A549 (cell line): Measurements from ENCODE around the gene KCND1. TPM values are rescaled to one million over a fixed set of nuclear protein-coding genes. Genes with fewer than 3 reads are reported as not detected.

Experiments used
- ATAC-seq, 2 experiments: fragments of 200-7000 bp in 1 of 2; fragments of >200 bp in 1 of 2; cut with Nextera tagmentation in 1 of 2; cut with Tn5 transposase in 1 of 2; 3 replicates each; pipeline versions ENCODE4 v1.8.0 to v1.9.1; 2018 to 2020; ENCODE audit warnings: mild to moderate bottlenecking in 1 of 2, moderate library complexity in 1 of 2
- CTCF ChIA-PET: fragments of 300-600 bp; sonication (Branson Sonifier 250); formaldehyde crosslinking; extraction: SDS; loops from one replicate; lab custom pipeline; 2021; ENCODE audit warnings: antibody characterized with exemption, inconsistent platforms; lab: Yijun Ruan, JAX
- POLR2A ChIA-PET: fragments of 350-600 bp; formaldehyde crosslinking; extraction: SDS; loops from one replicate; lab custom pipeline; 2021; ENCODE audit warnings: antibody characterized with exemption, inconsistent platforms; lab: Yijun Ruan, JAX
- DNase-seq, 2 experiments: peaks; one replicate each; pipeline versions ENCODE4 v3.0.0 to v3.0.0-alpha.2; 2011 to 2016; ENCODE audit warnings: low read depth in 1 of 2, low spot score in 1 of 2
- FAIRE-seq: peaks from 2 replicates; lab custom pipeline; 2011; peaks lifted over from hg19 to GRCh38; lab: Jason Lieb, UNC
- H3K27ac ChIP-seq, 2 experiments: fragments of >200 bp; sonication (Bioruptor Twin); formaldehyde crosslinking; 3 replicates each; pipeline ENCODE4 v1.5.1; 2016 to 2017
- H3K4me1 ChIP-seq: fragments of >200 bp; sonication (Bioruptor Twin); formaldehyde crosslinking; 3 replicates; pipeline ENCODE4 v1.6.1; 2016
- H3K4me2 ChIP-seq: fragments of >200 bp; sonication (Bioruptor Twin); formaldehyde crosslinking; 3 replicates; pipeline ENCODE4 v1.6.1; 2016
- H3K4me3 ChIP-seq: fragments of >200 bp; sonication (Bioruptor Twin); formaldehyde crosslinking; 3 replicates; pipeline ENCODE4 v1.5.1; 2016
- H3K9me3 ChIP-seq: fragments of >200 bp; sonication (Bioruptor Twin); formaldehyde crosslinking; 3 replicates; pipeline ENCODE4 v1.6.1; 2016
- ATOH8 ChIP-seq: fragments of 250-450 bp; sonication (Bioruptor Pico); IDR thresholded peaks from 2 replicates; pipeline ENCODE4 v1.5.0; 2020; ENCODE audit warnings: low read depth, mild to moderate bottlenecking, moderate library complexity
- BHLHE40 ChIP-seq: IDR thresholded peaks from 2 replicates; pipeline ENCODE4 v1.6.1; 2012; ENCODE audit warnings: low read depth, low read length, inconsistent platforms
- CHD2 ChIP-seq: fragments of 150-350 bp; IDR thresholded peaks from 2 replicates; pipeline ENCODE4 v1.6.1; 2014; ENCODE audit warnings: low read length; ENCODE audit not compliant: partially characterized antibody
- CHD4 ChIP-seq: fragments of 200-600 bp; sonication (generic); IDR thresholded peaks from 2 replicates; pipeline ENCODE4 v1.6.1; 2016; ENCODE audit warnings: antibody characterized with exemption, mild to moderate bottlenecking, borderline replicate concordance
- CTCF ChIP-seq: fragments of >200 bp; sonication (Bioruptor Twin); formaldehyde crosslinking; IDR thresholded peaks from 3 replicates; pipeline ENCODE4 v1.5.1; 2016
- EHMT2 ChIP-seq: fragments of 200-600 bp; sonication (generic); IDR thresholded peaks from 2 replicates; pipeline ENCODE4 v1.6.1; 2016; ENCODE audit warnings: antibody characterized with exemption, low read depth, mild to moderate bottlenecking, moderate library complexity
- FOSL2 ChIP-seq, 2 experiments: fragments of 450-650 bp in 1 of 2; fragments of >200 bp in 1 of 2; sonication (Bioruptor Twin) in 1 of 2; formaldehyde crosslinking; IDR thresholded peaks; 2 replicates each; pipeline versions ENCODE4 v1.5.0 to v1.6.1; 2016 to 2020; ENCODE audit warnings: mild to moderate bottlenecking in 1 of 2, moderate library complexity in 1 of 2
- HDAC2 ChIP-seq: fragments of 200-600 bp; sonication (generic); IDR thresholded peaks from 2 replicates; pipeline ENCODE4 v1.6.1; 2016
- HMGXB4 ChIP-seq: fragments of 250-450 bp; sonication (Bioruptor Pico); IDR thresholded peaks from 2 replicates; pipeline ENCODE4 v1.5.0; 2021; ENCODE audit warnings: mild to moderate bottlenecking, moderate library complexity, borderline replicate concordance
- HOXB13 ChIP-seq: fragments of 250-450 bp; sonication (Bioruptor Pico); IDR thresholded peaks from 2 replicates; pipeline ENCODE4 v1.5.0; 2020; ENCODE audit warnings: low read depth, mild to moderate bottlenecking, moderate library complexity
- HOXB5 ChIP-seq: fragments of 250-450 bp; sonication (Bioruptor Pico); IDR thresholded peaks from 2 replicates; pipeline ENCODE4 v1.5.0; 2020; ENCODE audit warnings: mild to moderate bottlenecking, moderate library complexity
- MAFK ChIP-seq: fragments of 450-650 bp; IDR thresholded peaks from 2 replicates; pipeline ENCODE4 v1.6.1; 2014; ENCODE audit not compliant: partially characterized antibody
- MAZ ChIP-seq: fragments of 150-350 bp; IDR thresholded peaks from 2 replicates; pipeline ENCODE4 v1.6.1; 2014; ENCODE audit warnings: antibody characterized with exemption, low read depth, low read length, borderline replicate concordance
- PHF8 ChIP-seq: fragments of 200-600 bp; sonication (generic); IDR thresholded peaks from 2 replicates; pipeline ENCODE4 v1.6.1; 2016; ENCODE audit warnings: low read depth, mild to moderate bottlenecking, antibody characterized with exemption, moderate library complexity, borderline replicate concordance
- POLR2A ChIP-seq: IDR thresholded peaks from 2 replicates; pipeline ENCODE4 v1.6.1; 2012; ENCODE audit warnings: mild to moderate bottlenecking, low read length
- RARB ChIP-seq: fragments of 250-450 bp; sonication (Bioruptor Pico); IDR thresholded peaks from 2 replicates; pipeline ENCODE4 v1.8.0; 2021; ENCODE audit warnings: mild to moderate bottlenecking, moderate library complexity
- RFX5 ChIP-seq: fragments of 450-650 bp; IDR thresholded peaks from 2 replicates; pipeline ENCODE4 v1.7.1; 2014; ENCODE audit warnings: antibody characterized with exemption, mild to moderate bottlenecking, moderate library complexity
- RNF2 ChIP-seq: fragments of 200-600 bp; sonication (generic); IDR thresholded peaks from 2 replicates; pipeline ENCODE4 v1.6.1; 2016; ENCODE audit warnings: low read depth, mild to moderate bottlenecking, antibody characterized with exemption, moderate library complexity, borderline replicate concordance
- SREBF2 ChIP-seq: fragments of 450-650 bp; IDR thresholded peaks from 2 replicates; pipeline ENCODE4 v1.6.1; 2014; ENCODE audit warnings: mild to moderate bottlenecking, moderate library complexity
- TFCP2L1 ChIP-seq: fragments of 250-450 bp; sonication (Bioruptor Pico); IDR thresholded peaks from 2 replicates; pipeline ENCODE4 v1.5.0; 2021; ENCODE audit warnings: mild to moderate bottlenecking
- TP53 ChIP-seq: fragments of 250-450 bp; sonication (Bioruptor Pico); IDR thresholded peaks from 2 replicates; pipeline ENCODE4 v1.5.0; 2021; ENCODE audit warnings: mild to moderate bottlenecking, moderate library complexity
- ZFP36 ChIP-seq: fragments of 450-650 bp; IDR thresholded peaks from 2 replicates; pipeline ENCODE4 v1.6.1; 2014; ENCODE audit warnings: borderline replicate concordance; ENCODE audit not compliant: partially characterized antibody
- ZNF302 ChIP-seq: fragments of 250-450 bp; sonication (Bioruptor Pico); IDR thresholded peaks from 2 replicates; pipeline ENCODE4 v1.9.0; 2021; ENCODE audit warnings: inconsistent platforms, mild to moderate bottlenecking, moderate library complexity
- WGBS: methylation state at CpG from one replicate; pipeline ENCODE4 v1.1.6; 2017; ENCODE audit errors: missing lambda C conversion rate; 5-methylcytosine and 5-hydroxymethylcytosine counted together
- polyA plus RNA-seq, 4 experiments: library from polyadenylated mRNA; depleted of rRNA in 3 of 4; stranded (reverse); fragments of >200 nt; fragmentation: RNase III in 1 of 4; extraction: RNeasy Plus Mini Kit Qiagen cat#74134 plus additional on column Dnase treatment in 1 of 4; gene quantifications; 2 replicates in 3 of 4; 3 replicates in 1 of 4; pipeline ENCODE4 v1.2.3, GENCODE V29; 2011 to 2017
- TF ChIP-seq, protein P1 (sequence below): IDR thresholded peaks from 2 replicates; pipeline ENCODE4 v1.6.1; 2012
- TF ChIP-seq, protein P2 (sequence below): IDR thresholded peaks from 2 replicates; pipeline ENCODE4 v1.6.1; 2012; ENCODE audit warnings: low read depth, borderline replicate concordance

The KCND1 gene
- polyA plus RNA-seq, 2 of the 4 experiments (the other 2 are of a cell fraction): 0.59 to 0.79 TPM

GRCh38 chrX:48923771-48924170 lies 47.9 kb downstream of the KCND1 start:
- Histone ChIP-seq H3K4me1 (0 out of 3 replicates have a peak, but pooled peaks cover 4% of the 10 kb centered on the region), H3K27ac (no peak overlapping the region), H3K4me3 (no peak overlapping the region), H3K9me3 (no peaks in the 10 kb centered on the region), H3K4me2 (no peak overlapping the region)
- POLR2A ChIA-PET: no interaction called here
- CTCF ChIA-PET: no interaction called here
- DNase-seq (no peak), FAIRE-seq (no peak), ATAC-seq (no peak)
- WGBS: 90% methylated on average over 6 of the region's 13 CpGs
- TF ChIP-seq BHLHE40: no peak
- TF ChIP-seq POLR2A: no peak
- no peak for TF ChIP-seq RFX5
- TF ChIP-seq PHF8: no peak
- no peak for TF ChIP-seq HMGXB4 (CRISPR knock-in tag)
- TF ChIP-seq CHD4: no peak
- TF ChIP-seq ZFP36: no peak
- TF ChIP-seq SREBF2: no peak
- TF ChIP-seq, protein P1, sequence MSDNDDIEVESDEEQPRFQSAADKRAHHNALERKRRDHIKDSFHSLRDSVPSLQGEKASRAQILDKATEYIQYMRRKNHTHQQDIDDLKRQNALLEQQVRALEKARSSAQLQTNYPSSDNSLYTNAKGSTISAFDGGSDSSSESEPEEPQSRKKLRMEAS: no peak
- no peak for TF ChIP-seq MAFK
- no peak for TF ChIP-seq ZNF302 (CRISPR knock-in tag)
- no peak for TF ChIP-seq RARB (CRISPR knock-in tag)
- no peak for TF ChIP-seq CTCF
- TF ChIP-seq HDAC2: no peak
- TF ChIP-seq TFCP2L1 (CRISPR knock-in tag): no peak
- no peak for TF ChIP-seq TP53 (CRISPR knock-in tag)
- no peak for TF ChIP-seq HOXB13
- no peak for TF ChIP-seq HOXB5 (CRISPR knock-in tag)
- TF ChIP-seq RNF2: no peak
- TF ChIP-seq FOSL2 (IDR thresholded peaks at IDR 0.05): no peak
- TF ChIP-seq FOSL2 (CRISPR knock-in tag; IDR thresholded peaks at IDR 0.05): no peak

DNA sequence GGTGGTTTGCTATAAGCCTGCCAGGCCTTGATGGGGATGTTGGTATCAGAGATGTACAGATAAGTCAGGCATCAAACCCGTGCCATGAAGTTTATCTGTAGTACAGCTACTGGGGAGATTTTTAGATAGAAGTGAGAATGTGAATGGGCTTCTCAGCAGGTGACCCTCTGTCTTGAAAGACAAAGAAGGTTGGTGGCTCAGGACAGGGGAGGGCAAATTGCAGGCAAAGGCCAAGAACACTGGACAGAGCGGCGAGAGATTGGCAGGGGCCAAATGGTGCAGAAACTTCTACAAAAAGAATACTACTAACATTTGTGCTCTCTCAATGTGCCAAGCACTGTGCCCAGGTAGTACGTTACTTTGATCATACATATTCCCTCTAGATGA lies 50.9 kb downstream of the KCND1 start:
- DNase-seq (no peak), ATAC-seq (no peak), FAIRE-seq (no peak)
- Histone ChIP-seq H3K4me1 (peaks cover 13% of the 10 kb centered on the region), H3K27ac (no peak overlapping the region), H3K4me3 (no peak overlapping the region), H3K4me2 (no peak overlapping the region), H3K9me3 (no peaks in the 10 kb centered on the region)
- WGBS: 89% methylated on average over 4 of the region's 4 CpGs
- TF ChIP-seq EHMT2 (no peak), CHD2 (no peak), MAZ (no peak), ATOH8 (no peak)
- TF ChIP-seq, protein P2, sequence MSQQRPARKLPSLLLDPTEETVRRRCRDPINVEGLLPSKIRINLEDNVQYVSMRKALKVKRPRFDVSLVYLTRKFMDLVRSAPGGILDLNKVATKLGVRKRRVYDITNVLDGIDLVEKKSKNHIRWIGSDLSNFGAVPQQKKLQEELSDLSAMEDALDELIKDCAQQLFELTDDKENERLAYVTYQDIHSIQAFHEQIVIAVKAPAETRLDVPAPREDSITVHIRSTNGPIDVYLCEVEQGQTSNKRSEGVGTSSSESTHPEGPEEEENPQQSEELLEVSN: no peak
- POLR2A ChIA-PET: interaction anchor here (1.3 kb wide), 1 partner anchor 23 kb away, joined by 3 read pairs; the partner anchor contains the start of genes PQBP1 and TIMM17B
- CTCF ChIA-PET: no interaction called here
